Osteoblast (primary cell): ENCODE measurements around the gene OSBP2. TPM values are rescaled to one million over a fixed set of nuclear protein-coding genes. Genes with fewer than 3 reads are reported as not detected.
A peak's percentile ranks its signal among the peaks of the same experiment; 100 is the strongest.

ENCODE experiments used
- DNase-seq: peaks from one replicate; pipeline ENCODE4 v3.0.0; 2011; ENCODE audit warnings: low spot score, mixed read lengths; ENCODE audit not compliant: insufficient read length; ENCODE audit errors: missing footprints
- H2AFZ ChIP-seq: 2 replicates; pipeline ENCODE4 v1.6.0; 2011; ENCODE audit warnings: mild to moderate bottlenecking, low read length
- H3K27ac ChIP-seq: 2 replicates; pipeline ENCODE4 v1.5.1; 2011; ENCODE audit warnings: mild to moderate bottlenecking, low read depth, low read length, moderate library complexity
- H3K27me3 ChIP-seq: 2 replicates; pipeline ENCODE4 v1.6.0; 2012; ENCODE audit warnings: mild to moderate bottlenecking, control low read depth, inconsistent platforms, low read length, moderate library complexity; ENCODE audit not compliant: insufficient read depth
- H3K36me3 ChIP-seq: 2 replicates; pipeline ENCODE4 v1.5.1; 2011; ENCODE audit warnings: mild to moderate bottlenecking, low read length, control low read depth, moderate library complexity; ENCODE audit not compliant: insufficient read depth
- H3K4me1 ChIP-seq: 2 replicates; pipeline ENCODE4 v1.5.1; 2011; ENCODE audit warnings: mild to moderate bottlenecking, low read length, control low read depth, moderate library complexity; ENCODE audit not compliant: insufficient read depth
- H3K4me2 ChIP-seq: 2 replicates; pipeline ENCODE4 v1.6.0; 2011; ENCODE audit warnings: mild to moderate bottlenecking, low read length; ENCODE audit not compliant: insufficient read depth
- H3K4me3 ChIP-seq: fragments of 200-600 bp; sonication (generic); 3 replicates; pipeline ENCODE4 v1.5.1; 2012; ENCODE audit warnings: mild to moderate bottlenecking, low read length, inconsistent platforms; ENCODE audit not compliant: insufficient read depth
- H3K79me2 ChIP-seq: 2 replicates; pipeline ENCODE4 v1.6.0; 2012; ENCODE audit warnings: mild to moderate bottlenecking, low read length, control low read depth, inconsistent platforms; ENCODE audit not compliant: insufficient read depth
- H3K9me3 ChIP-seq: 2 replicates; pipeline ENCODE4 v1.5.1; 2011; ENCODE audit warnings: low read depth, low read length, control low read depth
- H4K20me1 ChIP-seq: 2 replicates; pipeline ENCODE4 v1.6.0; 2012; ENCODE audit warnings: mild to moderate bottlenecking, low read length, control low read depth; ENCODE audit not compliant: insufficient read depth
- CTCF ChIP-seq: IDR thresholded peaks from 2 replicates; pipeline ENCODE4 v1.5.1; 2011; ENCODE audit warnings: mild to moderate bottlenecking, low read depth, low read length, moderate library complexity; ENCODE audit errors: extremely low read depth
- total RNA-seq: library from RNA; depleted of rRNA; stranded (reverse); fragments of >200 nt; gene quantifications from 2 replicates; pipeline ENCODE4 v1.2.3, GENCODE V29; 2012

Gene OSBP2
- total RNA-seq, 1 donor: 4.3 TPM

GRCh38 chr22:30689622-30690021 lies 5.1 kb upstream of the OSBP2 start:
- H3K79me2 ChIP-seq: no peaks in the 10 kb centered on the region
- H3K9me3 ChIP-seq: no peaks in the 10 kb centered on the region
- no peaks in the 10 kb centered on the region for H3K27me3 ChIP-seq
- no peak overlapping the region for H3K27ac ChIP-seq
- H3K36me3 ChIP-seq: no peaks in the 10 kb centered on the region
- H2AFZ ChIP-seq: no peak overlapping the region
- no peak for TF ChIP-seq CTCF
- H3K4me2 ChIP-seq: no peak overlapping the region
- H3K4me3 ChIP-seq: no peak overlapping the region
- H4K20me1 ChIP-seq: no peaks in the 10 kb centered on the region
- H3K4me1 ChIP-seq: peaks cover 5% of the 10 kb centered on the region
- DNase-seq: no peak

GRCh38 chr22:30691204-30691603 lies 3.5 kb upstream of the OSBP2 start:
- DNase-seq: no peak
- Histone ChIP-seq H4K20me1 (no peaks in the 10 kb centered on the region), H3K4me1 (peaks cover 11% of the 10 kb centered on the region), H3K9me3 (no peaks in the 10 kb centered on the region), H3K4me2 (no peak overlapping the region), H2AFZ (no peak overlapping the region), H3K27ac (no peak overlapping the region), H3K36me3 (no peaks in the 10 kb centered on the region), H3K4me3 (no peak overlapping the region), H3K79me2 (no peaks in the 10 kb centered on the region), H3K27me3 (no peaks in the 10 kb centered on the region)
- TF ChIP-seq CTCF: no peak

GRCh38 chr22:30694171-30694639 lies 469 bp upstream of the OSBP2 start:
- peak overlapping the region; percentile 79 for H3K4me3 ChIP-seq
- H2AFZ ChIP-seq: peak overlapping the region; percentile 88
- H3K36me3 ChIP-seq: no peaks in the 10 kb centered on the region
- H3K4me2 ChIP-seq: peak overlapping the region; percentile 85
- DNase-seq: peak; percentile 87
- H3K27me3 ChIP-seq: no peaks in the 10 kb centered on the region
- no peak for TF ChIP-seq CTCF
- no peaks in the 10 kb centered on the region for H3K9me3 ChIP-seq
- H3K79me2 ChIP-seq: no peaks in the 10 kb centered on the region
- no peak overlapping the region for H3K27ac ChIP-seq
- H4K20me1 ChIP-seq: no peaks in the 10 kb centered on the region
- peaks cover 11% of the 10 kb centered on the region for H3K4me1 ChIP-seq

- no peaks in the 10 kb centered on the region for H3K27me3 ChIP-seq
- no peaks in the 10 kb centered on the region for H4K20me1 ChIP-seq
- H3K9me3 ChIP-seq: no peaks in the 10 kb centered on the region
- H2AFZ ChIP-seq: peak overlapping the region; percentile 86
- H3K27ac ChIP-seq: no peak overlapping the region
- no peaks in the 10 kb centered on the region for H3K36me3 ChIP-seq
- H3K4me2 ChIP-seq: peak overlapping the region; percentile 87
- peak; percentile 81 for DNase-seq
- H3K79me2 ChIP-seq: no peaks in the 10 kb centered on the region
- no peak for TF ChIP-seq CTCF
- H3K4me3 ChIP-seq: peak overlapping the region; percentile 76
- H3K4me1 ChIP-seq: peaks cover 11% of the 10 kb centered on the region
Observed at GRCh38 chr22:30695351-30695851, 727 bp downstream of the OSBP2 start.
